ENCODE measurements around the gene EPB41.

EPB41 gene

DNA sequence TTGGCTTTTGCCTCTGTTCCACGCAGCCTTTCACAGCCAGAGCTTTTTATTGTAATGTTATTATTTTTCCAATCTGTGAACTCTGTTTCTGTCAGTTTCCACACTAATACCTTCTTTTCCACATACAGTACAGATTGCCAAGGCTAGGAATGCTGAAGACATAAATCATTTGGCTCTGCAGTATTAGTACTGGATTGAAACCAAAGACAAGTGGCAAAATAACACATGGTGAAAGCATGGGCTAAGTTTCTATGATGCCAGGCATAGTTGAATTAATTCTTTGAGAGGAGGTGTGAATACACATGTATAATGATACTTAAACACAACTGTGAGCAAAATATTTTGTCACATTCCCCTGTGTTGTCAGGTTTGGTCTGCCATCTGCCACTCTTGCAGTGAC lies 135.8 kb downstream of the EPB41 start:
- DNase-seq (ENCODE audit: low read depth): no peak
- no peak overlapping the region for H3K4me3 ChIP-seq (ENCODE audit: control insufficient read depth, low read depth, low read length)
- TF ChIP-seq, protein P1, sequence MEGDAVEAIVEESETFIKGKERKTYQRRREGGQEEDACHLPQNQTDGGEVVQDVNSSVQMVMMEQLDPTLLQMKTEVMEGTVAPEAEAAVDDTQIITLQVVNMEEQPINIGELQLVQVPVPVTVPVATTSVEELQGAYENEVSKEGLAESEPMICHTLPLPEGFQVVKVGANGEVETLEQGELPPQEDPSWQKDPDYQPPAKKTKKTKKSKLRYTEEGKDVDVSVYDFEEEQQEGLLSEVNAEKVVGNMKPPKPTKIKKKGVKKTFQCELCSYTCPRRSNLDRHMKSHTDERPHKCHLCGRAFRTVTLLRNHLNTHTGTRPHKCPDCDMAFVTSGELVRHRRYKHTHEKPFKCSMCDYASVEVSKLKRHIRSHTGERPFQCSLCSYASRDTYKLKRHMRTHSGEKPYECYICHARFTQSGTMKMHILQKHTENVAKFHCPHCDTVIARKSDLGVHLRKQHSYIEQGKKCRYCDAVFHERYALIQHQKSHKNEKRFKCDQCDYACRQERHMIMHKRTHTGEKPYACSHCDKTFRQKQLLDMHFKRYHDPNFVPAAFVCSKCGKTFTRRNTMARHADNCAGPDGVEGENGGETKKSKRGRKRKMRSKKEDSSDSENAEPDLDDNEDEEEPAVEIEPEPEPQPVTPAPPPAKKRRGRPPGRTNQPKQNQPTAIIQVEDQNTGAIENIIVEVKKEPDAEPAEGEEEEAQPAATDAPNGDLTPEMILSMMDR (IDR thresholded peaks at IDR 0.05; ENCODE audit: control insufficient read depth, insufficient read depth, low read depth, low read length, missing control alignments): no peak

DNA sequence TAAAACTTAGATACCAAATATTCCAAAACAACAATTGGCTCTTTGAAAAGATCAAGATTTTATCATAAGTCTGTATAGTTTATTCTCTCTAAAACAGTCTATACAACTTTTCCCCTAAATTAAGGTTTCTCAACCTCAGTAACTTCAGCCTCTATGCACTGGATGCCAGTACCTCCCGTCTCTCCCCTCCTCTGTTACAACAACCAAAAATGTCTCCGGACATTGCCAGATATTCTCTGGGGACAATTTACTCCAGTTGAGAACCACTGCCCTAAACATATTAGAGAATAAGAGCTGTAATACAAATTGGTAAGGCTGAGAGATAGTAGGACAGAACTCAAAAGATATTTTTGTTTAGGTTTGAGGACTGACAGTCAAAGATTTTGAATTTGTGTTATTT lies 137.7 kb downstream of the EPB41 start:
- TF ChIP-seq, protein P1 (IDR thresholded peaks at IDR 0.05; ENCODE audit: control insufficient read depth, insufficient read depth, low read depth, low read length, missing control alignments): no peak
- no peak for DNase-seq (ENCODE audit: low read depth)
- H3K4me3 ChIP-seq (ENCODE audit: control insufficient read depth, low read depth, low read length): no peak overlapping the region

DNA sequence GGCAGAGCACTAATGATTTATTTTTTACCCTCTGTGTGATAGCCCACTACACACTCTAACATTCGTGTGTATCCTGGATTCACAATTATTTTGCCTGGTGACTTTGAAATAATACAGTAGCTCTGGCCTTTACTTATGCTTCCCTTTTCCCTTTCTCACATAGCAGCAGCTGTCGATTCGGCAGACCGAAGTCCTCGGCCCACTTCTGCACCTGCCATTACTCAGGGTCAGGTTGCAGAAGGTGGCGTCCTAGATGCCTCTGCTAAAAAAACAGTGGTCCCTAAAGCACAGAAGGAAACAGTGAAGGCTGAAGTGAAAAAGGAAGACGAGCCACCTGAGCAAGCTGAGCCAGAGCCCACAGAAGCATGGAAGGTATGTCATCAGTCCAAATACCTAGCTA lies 138.6 kb downstream of the EPB41 start:
- H3K4me3 ChIP-seq (ENCODE audit: control insufficient read depth, low read depth, low read length): no peak overlapping the region
- TF ChIP-seq, protein P1 (IDR thresholded peaks at IDR 0.05; ENCODE audit: control insufficient read depth, insufficient read depth, low read depth, low read length, missing control alignments): no peak
- no peak for DNase-seq (ENCODE audit: low read depth)

DNA sequence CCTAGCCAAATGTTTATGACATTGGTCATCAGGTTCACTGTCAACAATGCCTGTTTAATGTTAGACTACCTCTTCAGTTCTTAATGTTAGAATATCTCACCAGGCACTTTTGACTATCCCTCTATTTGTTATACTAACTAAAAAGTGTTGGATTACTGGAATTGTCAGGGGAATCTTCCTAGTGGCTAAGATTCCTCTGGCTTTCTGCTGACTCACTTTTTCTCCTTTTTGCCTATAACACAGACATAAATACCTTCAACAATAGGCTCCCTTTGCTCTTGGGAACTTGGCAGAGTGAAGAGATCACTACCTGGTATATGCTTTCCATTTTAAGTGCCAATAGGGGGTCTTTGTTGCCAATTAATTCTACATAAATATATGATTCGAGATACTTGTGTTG lies 140.8 kb downstream of the EPB41 start:
- TF ChIP-seq, protein P1 (IDR thresholded peaks at IDR 0.05; ENCODE audit: control insufficient read depth, insufficient read depth, low read depth, low read length, missing control alignments): no peak
- no peak for DNase-seq (ENCODE audit: low read depth)
- no peak overlapping the region for H3K4me3 ChIP-seq (ENCODE audit: control insufficient read depth, low read depth, low read length)

DNA sequence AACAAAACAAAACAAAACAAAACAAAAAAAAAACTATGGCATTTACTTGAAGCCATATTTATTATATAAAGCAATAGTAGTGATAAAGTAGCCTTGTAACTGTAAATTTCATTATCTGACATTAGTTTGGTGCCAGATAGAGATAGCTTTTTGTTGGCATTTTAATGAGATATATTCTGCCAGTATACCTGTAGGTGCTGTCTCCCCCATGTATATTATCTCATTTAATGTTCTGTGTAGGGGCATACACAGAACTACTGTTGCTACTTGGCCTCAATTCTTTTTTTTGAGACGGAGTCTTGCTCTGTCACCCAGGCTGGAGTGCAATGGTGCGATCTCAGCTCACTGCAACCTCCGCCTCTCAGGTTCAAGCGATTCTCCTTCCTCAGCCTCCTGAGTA lies 141.9 kb downstream of the EPB41 start:
- no peak overlapping the region for H3K4me3 ChIP-seq (ENCODE audit: control insufficient read depth, low read depth, low read length)
- TF ChIP-seq, protein P1 (IDR thresholded peaks at IDR 0.05; ENCODE audit: control insufficient read depth, insufficient read depth, low read depth, low read length, missing control alignments): no peak
- no peak for DNase-seq (ENCODE audit: low read depth)

DNA sequence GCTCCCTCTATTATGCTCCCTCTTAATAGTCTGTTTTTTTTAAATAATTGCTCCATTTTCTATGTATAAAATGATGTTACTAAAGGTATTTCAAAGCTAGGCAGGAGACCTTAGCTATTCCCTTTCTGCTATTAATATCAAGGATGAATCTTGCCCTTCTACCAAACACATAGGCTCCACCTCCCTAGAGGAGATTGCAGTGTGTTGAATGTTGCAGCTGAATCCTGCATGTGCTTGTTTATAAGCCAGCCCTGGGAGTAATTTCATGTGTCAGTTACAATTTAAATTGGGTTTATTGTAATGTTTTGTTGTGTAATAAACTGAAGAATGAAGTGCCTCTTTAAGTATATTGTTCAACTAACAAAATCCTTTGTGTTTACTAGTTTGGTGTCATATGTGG lies 143.3 kb downstream of the EPB41 start:
- H3K4me3 ChIP-seq (ENCODE audit: control insufficient read depth, low read depth, low read length): no peak overlapping the region
- DNase-seq (ENCODE audit: low read depth): no peak

More for the DNA sequence above, 143.3 kb downstream of the EPB41 start:
- TF ChIP-seq, protein P1 (IDR thresholded peaks at IDR 0.05; ENCODE audit: control insufficient read depth, insufficient read depth, low read depth, low read length, missing control alignments): no peak

Measured in AG09309 (cell line).